KMS-11 (cell line): Measurements from ENCODE around the gene DCAF5.
"Not testable (repeated sequence)": the region's sequence is repeated elsewhere in the genome, so short reads cannot be mapped to it uniquely, and the experiment has no call there.

Experiments used
- H2AFZ ChIP-seq: fragments of 200-600 bp; sonication (generic); 2 replicates; pipeline ENCODE4 v1.6.1; 2016; ENCODE audit warnings: antibody characterized with exemption, mixed run types, low read depth
- H3K27ac ChIP-seq: fragments of 200-600 bp; sonication (generic); 2 replicates; pipeline ENCODE4 v1.6.1; 2016; ENCODE audit warnings: mild to moderate bottlenecking, mixed run types
- H3K27me3 ChIP-seq: fragments of 200-600 bp; sonication (generic); 2 replicates; pipeline ENCODE4 v1.6.1; 2017; ENCODE audit warnings: mild to moderate bottlenecking, low read depth, mixed run types, moderate library complexity; ENCODE audit not compliant: insufficient read depth
- H3K36me3 ChIP-seq: fragments of 200-600 bp; sonication (generic); 2 replicates; pipeline ENCODE4 v1.6.1; 2017; ENCODE audit warnings: mild to moderate bottlenecking, mixed run types; ENCODE audit not compliant: insufficient read depth
- H3K4me1 ChIP-seq: fragments of 200-600 bp; sonication (generic); 2 replicates; pipeline ENCODE4 v1.6.1; 2016; ENCODE audit warnings: mild to moderate bottlenecking, low read depth, mixed run types; ENCODE audit not compliant: poor library complexity, severe bottlenecking
- H3K4me2 ChIP-seq: fragments of 200-600 bp; sonication (generic); 2 replicates; pipeline ENCODE4 v1.7.0; 2016; ENCODE audit warnings: mild to moderate bottlenecking, mixed run types
- H3K4me3 ChIP-seq: fragments of 200-600 bp; sonication (generic); IDR thresholded peaks from 2 replicates; pipeline ENCODE4 v1.6.1; 2017; ENCODE audit warnings: low read depth, low read length, mixed read lengths; ENCODE audit not compliant: insufficient read depth
- H3K79me2 ChIP-seq: fragments of 200-600 bp; sonication (generic); 2 replicates; pipeline ENCODE4 v1.6.1; 2016; ENCODE audit warnings: low read depth, mixed run types; ENCODE audit not compliant: insufficient read depth
- H3K9ac ChIP-seq: fragments of 200-600 bp; sonication (generic); 2 replicates; pipeline ENCODE4 v1.6.1; 2016; ENCODE audit warnings: mild to moderate bottlenecking, mixed run types
- H4K20me1 ChIP-seq: fragments of 200-600 bp; sonication (generic); 2 replicates; pipeline ENCODE4 v1.6.1; 2016; ENCODE audit warnings: mild to moderate bottlenecking, mixed run types; ENCODE audit not compliant: insufficient read depth
- CTCF ChIP-seq: fragments of 200-600 bp; sonication (generic); conservative IDR thresholded peaks from 2 replicates; pipeline ENCODE4 v1.6.1; 2017; ENCODE audit warnings: low read depth, mild to moderate bottlenecking, antibody characterized with exemption, low read length, moderate library complexity, mixed read lengths

DCAF5 gene

GRCh38 chr14:69023035-69023434, 129.9 kb downstream of the DCAF5 start:
- TF ChIP-seq CTCF: no peak
- Histone ChIP-seq H3K79me2 (no peaks in the 10 kb centered on the region), H4K20me1 (no peaks in the 10 kb centered on the region), H3K4me3 (no peak overlapping the region), H3K27me3 (no peaks in the 10 kb centered on the region), H3K4me2 (no peak overlapping the region), H3K4me1 (no peaks in the 10 kb centered on the region), H3K36me3 (no peaks in the 10 kb centered on the region), H2AFZ (no peak overlapping the region), H3K9ac (no peak overlapping the region), H3K27ac (no peak overlapping the region)

- not testable (repeated sequence) for H2AFZ ChIP-seq, H3K4me1 ChIP-seq
Measured at GRCh38 chr14:69022093-69022492, 130.8 kb downstream of the DCAF5 start.

GRCh38 chr14:69017706-69018105, 135.2 kb downstream of the DCAF5 start:
- Histone ChIP-seq H2AFZ (no peak overlapping the region), H3K79me2 (no peaks in the 10 kb centered on the region), H3K4me3 (no peak overlapping the region), H3K36me3 (no peaks in the 10 kb centered on the region), H3K27ac (no peak overlapping the region), H4K20me1 (no peaks in the 10 kb centered on the region), H3K9ac (no peak overlapping the region), H3K27me3 (no peaks in the 10 kb centered on the region), H3K4me1 (no peaks in the 10 kb centered on the region), H3K4me2 (no peak overlapping the region)
- TF ChIP-seq CTCF: no peak

More at GRCh38 chr14:69022093-69022492, 130.8 kb downstream of the DCAF5 start:
- H3K4me2 ChIP-seq, H3K4me3 ChIP-seq, H3K9ac ChIP-seq, H3K36me3 ChIP-seq, H4K20me1 ChIP-seq, H3K27ac ChIP-seq, H3K27me3 ChIP-seq, H3K79me2 ChIP-seq: not testable (repeated sequence)

- no peaks in the 10 kb centered on the region for H3K79me2 ChIP-seq
- no peak overlapping the region for H3K4me2 ChIP-seq
- TF ChIP-seq CTCF: no peak
- H2AFZ ChIP-seq: no peak overlapping the region
- no peaks in the 10 kb centered on the region for H3K27me3 ChIP-seq
- no peak overlapping the region for H3K4me3 ChIP-seq
- no peaks in the 10 kb centered on the region for H3K36me3 ChIP-seq
- H4K20me1 ChIP-seq: no peaks in the 10 kb centered on the region
- H3K4me1 ChIP-seq: no peaks in the 10 kb centered on the region
- no peak overlapping the region for H3K27ac ChIP-seq
- no peak overlapping the region for H3K9ac ChIP-seq
Measured at GRCh38 chr14:69014829-69015259, 138.1 kb downstream of the DCAF5 start.

- no peaks in the 10 kb centered on the region for H3K4me1 ChIP-seq
- H3K9ac ChIP-seq: no peak overlapping the region
- H4K20me1 ChIP-seq: no peaks in the 10 kb centered on the region
- H3K27me3 ChIP-seq: no peaks in the 10 kb centered on the region
- H3K79me2 ChIP-seq: no peaks in the 10 kb centered on the region
- H3K4me3 ChIP-seq: no peak overlapping the region
- H3K27ac ChIP-seq: no peak overlapping the region
- H2AFZ ChIP-seq: no peak overlapping the region
- no peak for TF ChIP-seq CTCF
- no peaks in the 10 kb centered on the region for H3K36me3 ChIP-seq
- H3K4me2 ChIP-seq: no peak overlapping the region
Measured at GRCh38 chr14:69013943-69014782, 138.8 kb downstream of the DCAF5 start.
